Measurements from ENCODE around the gene CD14.

- no peak for TF ChIP-seq CTCF (conservative IDR thresholded peaks at IDR 0.05; ENCODE audit: low read depth, low read length)
- TF ChIP-seq EZH2 (IDR thresholded peaks at IDR 0.05; ENCODE audit: borderline replicate concordance, low read depth, low read length, poor library complexity, severe bottlenecking): no peak
Observed at GRCh38 chr5:140631036-140631417, 1.9 kb downstream of the CD14 start.
